ENCODE measurements around the gene PCBD2.
"Not testable (repeated sequence)": the region's sequence is repeated elsewhere in the genome, so short reads cannot be mapped to it uniquely, and the experiment has no call there.

The PCBD2 gene

GRCh38 chr5:134904610-134905245 lies at the start of gene PCBD2:
Gene PCBD2, plus strand, starts transcription at chr5:134905131. Its CDS starts 9 bp downstream, at chr5:134905140.
- peak; percentile 82 to 83 for DNase-seq (ENCODE audit: low read depth in 2 of 2)

GRCh38 chr5:134856465-134856864 lies 48.5 kb upstream of the PCBD2 start:
- not testable (repeated sequence) for DNase-seq (ENCODE audit: low read depth in 2 of 2)

DNA sequence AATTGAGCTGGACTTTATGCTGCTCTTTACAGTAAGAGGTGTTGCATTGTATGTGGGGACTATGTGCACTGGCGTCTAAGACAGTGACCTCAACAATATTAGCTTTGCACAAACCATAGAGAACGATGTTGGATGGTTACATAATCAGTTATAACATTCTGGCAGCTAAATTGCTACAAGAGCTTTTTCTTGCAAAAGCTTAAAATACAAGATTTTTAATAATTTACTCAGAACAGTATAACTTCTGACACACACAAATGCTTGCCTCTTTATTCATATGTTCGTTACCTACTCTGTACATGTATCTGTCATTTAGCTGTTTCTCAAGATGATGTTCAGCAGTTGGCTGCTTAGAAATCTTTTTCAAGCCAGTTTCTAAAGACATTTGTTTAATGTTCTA lies 47.5 kb upstream of the PCBD2 start:
- no peak for DNase-seq (ENCODE audit: low read depth in 2 of 2)

GRCh38 chr5:134864707-134865106 lies 40.2 kb upstream of the PCBD2 start:
- no peak for DNase-seq (ENCODE audit: low read depth in 2 of 2)

DNA sequence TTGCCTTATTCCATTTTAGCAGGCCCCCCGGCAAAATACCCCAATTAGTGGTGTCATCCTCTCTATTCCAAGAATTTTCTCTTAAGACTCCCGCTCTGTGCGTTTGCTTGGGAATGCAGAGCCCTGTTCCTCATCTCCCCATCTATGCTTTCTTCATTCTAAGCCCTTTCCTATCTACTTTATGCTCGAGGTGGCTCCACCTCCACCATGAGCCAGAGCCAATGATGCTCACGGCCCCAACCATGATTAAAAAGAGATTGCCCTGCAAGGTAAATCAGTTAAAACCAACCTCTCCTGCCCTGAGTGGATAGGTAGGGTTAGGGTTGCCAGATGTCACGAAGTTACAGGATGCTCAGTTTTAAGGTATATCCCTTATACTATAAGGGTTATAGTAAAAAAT lies 31.4 kb upstream of the PCBD2 start:
- no peak for DNase-seq (ENCODE audit: low read depth in 2 of 2)

- DNase-seq (ENCODE audit: low read depth in 2 of 2) = peak; percentile 49 to 62
Measured at GRCh38 chr5:134873987-134874830, 30.7 kb upstream of the PCBD2 start, which contains the start of gene TXNDC15. Gene TXNDC15, plus strand, starts transcription at chr5:134874371. Its CDS starts 57 bp downstream, at chr5:134874428.

DNA sequence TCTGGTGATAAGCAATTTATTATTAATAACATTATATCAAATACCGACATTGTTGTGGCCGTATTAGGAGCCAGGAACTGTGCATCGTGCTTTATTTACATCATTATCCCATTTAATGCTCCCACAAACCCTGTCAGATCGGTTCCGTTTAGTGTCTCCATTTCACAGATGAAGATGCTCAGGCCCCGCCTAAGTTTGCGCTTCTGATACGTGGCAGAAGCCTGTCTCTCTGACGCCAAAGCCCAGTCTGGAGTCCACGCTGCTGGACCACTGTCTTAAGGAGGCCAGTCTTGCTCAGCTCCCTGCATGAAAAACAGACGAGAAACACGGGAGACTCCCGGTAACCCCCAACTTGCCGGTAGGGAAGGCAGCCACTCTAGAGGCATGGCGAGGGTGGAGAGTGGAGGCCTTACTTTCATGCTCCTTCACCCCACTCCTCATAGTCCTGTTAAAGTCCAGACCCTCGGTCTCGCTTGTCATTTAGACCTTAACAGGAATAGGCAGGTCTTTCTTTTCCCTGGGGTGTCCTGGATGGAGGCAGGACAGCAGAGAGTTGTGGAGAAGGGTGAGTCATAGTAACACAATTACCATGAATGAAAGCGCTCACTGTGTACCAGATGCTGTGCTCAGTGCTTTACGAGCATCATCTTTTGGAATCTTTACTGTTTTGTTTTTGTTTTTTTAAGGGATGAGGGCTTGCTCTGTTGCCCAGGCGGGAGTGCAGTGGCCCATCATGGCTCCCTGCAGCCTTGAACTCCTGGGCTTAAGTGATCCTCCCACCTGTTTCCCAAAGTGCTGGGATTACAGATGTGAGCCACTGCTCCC lies 29.9 kb upstream of the PCBD2 start:
- no peak for DNase-seq (ENCODE audit: low read depth in 2 of 2)

DNA sequence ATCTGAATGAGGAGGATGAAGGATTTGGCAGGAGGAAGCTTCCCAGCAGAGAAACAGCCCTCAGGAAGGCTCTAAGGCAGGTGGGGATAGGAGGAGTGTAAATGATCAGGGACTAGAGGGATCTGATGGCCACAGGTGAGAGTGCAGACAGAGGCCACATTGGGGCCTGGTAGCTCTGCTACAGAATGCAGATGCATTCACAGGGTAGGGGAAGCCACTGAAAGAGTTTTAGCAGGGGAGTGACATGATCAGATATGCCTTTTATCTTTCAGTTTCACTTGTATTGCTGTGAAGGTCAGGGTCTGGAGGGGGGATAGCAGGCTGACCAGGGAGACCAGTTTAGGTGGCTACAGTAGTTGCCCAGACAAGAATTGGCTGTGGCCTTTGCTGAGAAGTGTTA lies 27.8 kb upstream of the PCBD2 start:
- no peak for DNase-seq (ENCODE audit: low read depth in 2 of 2)

GRCh38 chr5:134878403-134878802 lies 26.5 kb upstream of the PCBD2 start:
- no peak for DNase-seq (ENCODE audit: low read depth in 2 of 2)

- no peak for DNase-seq (ENCODE audit: low read depth in 2 of 2)
Measured at GRCh38 chr5:134879456-134879855, 25.5 kb upstream of the PCBD2 start.

DNA sequence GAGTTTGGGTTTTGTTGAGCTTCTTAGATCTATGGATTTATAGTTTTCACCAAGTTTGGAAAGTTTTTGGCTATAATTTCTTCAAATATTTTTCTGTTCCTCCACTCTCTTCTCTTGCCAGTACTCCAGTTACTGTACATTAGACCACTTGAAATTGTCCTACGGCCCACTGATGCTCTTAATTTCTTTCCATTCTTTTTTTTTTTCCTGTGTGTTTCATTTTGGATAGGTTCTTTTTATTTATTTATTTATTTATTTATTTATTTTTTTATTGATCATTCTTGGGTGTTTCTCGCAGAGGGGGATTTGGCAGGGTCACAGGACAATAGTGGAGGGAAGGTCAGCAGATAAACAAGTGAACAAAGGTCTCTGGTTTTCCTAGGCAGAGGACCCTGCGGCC lies 24.0 kb upstream of the PCBD2 start:
- not testable (repeated sequence) for DNase-seq (ENCODE audit: low read depth in 2 of 2)

GRCh38 chr5:134881711-134882110 lies 23.2 kb upstream of the PCBD2 start:
- not testable (repeated sequence) for DNase-seq (ENCODE audit: low read depth in 2 of 2)

DNA sequence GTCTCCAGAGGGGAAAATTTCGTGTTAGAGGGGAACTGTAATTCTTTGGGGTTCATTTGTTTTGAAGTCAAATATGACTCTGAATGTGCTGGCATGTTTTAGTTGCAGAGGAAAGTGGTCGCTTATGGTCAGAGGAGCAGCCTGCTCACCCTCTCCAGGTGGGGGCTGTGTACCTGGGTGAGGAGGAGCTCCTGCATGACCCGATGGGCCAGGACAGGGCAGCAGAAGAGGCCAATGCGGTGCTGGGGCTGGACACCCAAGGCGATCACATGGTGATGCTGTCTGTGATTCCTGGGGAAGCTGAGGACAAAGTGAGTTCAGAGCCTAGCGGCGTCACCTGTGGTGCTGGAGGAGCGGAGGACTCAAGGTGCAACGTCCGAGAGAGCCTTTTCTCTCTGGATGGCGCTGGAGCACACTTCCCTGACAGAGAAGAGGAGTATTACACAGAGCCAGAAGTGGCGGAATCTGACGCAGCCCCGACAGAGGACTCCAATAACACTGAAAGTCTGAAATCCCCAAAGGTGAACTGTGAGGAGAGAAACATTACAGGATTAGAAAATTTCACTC lies 17.3 kb upstream of the PCBD2 start:
- no peak for DNase-seq (ENCODE audit: low read depth in 2 of 2)

DNA sequence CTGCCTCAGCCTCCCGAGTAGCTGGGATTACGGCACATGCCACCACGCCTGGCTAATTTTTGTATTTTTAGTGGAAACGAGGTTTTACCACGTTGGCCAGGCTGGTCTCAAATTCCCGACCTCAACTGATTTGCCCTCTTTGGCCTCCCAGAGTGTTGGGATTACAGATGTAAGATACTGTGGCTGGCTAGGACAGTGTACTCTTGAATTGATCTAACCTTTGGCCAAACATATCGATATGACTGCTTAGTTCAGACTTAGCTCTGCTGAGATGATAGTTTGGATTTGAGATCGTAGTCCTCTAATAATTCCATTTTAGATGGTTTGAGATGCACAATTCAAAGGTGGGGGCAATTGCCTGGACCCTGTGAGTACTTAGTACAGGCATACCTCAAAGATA lies 15.6 kb upstream of the PCBD2 start:
- DNase-seq (ENCODE audit: low read depth in 2 of 2) = no peak

- no peak for DNase-seq (ENCODE audit: low read depth in 2 of 2)
Measured at GRCh38 chr5:134891473-134891872, 13.5 kb upstream of the PCBD2 start.

- no peak for DNase-seq (ENCODE audit: low read depth in 2 of 2)
Measured at GRCh38 chr5:134892282-134892681, 12.6 kb upstream of the PCBD2 start.

DNA sequence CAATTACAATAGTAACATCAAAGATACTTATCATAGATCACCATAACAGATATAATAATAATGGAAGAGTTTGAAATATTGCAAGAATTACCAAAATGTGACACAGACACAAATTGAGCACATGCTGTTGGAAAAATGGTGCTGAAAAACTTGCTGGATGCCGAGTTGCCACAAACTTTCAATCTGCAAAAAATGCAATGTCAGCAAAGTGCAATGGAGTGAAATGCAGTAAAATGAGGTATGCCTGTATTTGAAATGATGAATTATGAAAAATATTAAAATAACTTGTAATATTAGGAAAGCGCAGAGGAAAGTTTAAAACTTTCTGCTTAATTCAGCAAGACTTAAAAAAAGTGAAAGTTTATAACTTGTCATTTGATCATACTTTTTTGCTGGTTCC lies 12.0 kb upstream of the PCBD2 start:
- DNase-seq (ENCODE audit: low read depth in 2 of 2) = no peak

GRCh38 chr5:134893748-134894505 lies 11.0 kb upstream of the PCBD2 start:
- DNase-seq (ENCODE audit: low read depth in 2 of 2) = no peak

DNA sequence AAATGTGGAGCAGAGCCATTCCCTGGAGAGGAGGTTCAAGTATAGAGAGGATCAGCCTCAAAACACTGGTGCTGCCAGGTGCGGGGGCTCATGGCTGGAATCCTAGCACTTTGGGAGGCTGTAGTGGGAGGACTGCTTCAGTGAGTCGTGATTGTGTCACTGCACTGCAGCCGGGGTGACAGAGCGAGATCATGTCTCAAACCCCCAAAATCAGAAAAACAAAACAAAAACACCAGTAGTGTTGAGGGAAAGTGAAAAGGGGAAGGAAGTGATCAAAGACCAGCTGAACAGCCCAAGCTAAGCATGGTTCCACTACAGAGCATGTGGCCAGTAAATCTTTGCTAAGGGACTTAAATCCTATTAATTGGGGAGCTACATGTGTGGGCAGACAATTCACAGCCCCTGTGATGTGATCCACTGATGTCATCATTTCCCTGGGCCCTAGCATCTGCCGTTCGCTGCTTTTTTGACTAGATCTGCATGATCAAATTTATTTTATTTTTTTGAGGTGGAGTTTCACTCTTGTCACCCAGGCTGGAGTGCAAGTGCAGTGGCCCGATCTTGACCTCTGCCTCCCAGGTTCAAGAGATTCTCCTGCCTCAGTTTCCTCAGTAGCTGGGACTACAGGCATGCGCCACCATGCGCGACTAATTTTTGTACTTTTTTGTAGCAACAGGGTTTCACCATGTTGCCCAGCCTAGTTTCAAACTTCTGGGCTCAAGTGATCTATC lies 2.7 kb upstream of the PCBD2 start:
- DNase-seq (ENCODE audit: low read depth in 2 of 2) = no peak

- DNase-seq (ENCODE audit: low read depth in 2 of 2) = peak; percentile 16 to 37
Measured at GRCh38 chr5:134905246-134905996, 490 bp downstream of the PCBD2 start.
